T-helper 22 cell (primary cell): Measurements from ENCODE around the gene TK2.

Source experiments
- DNase-seq: peaks from one replicate; pipeline ENCODE4 v3.0.0-alpha.2; 2020; ENCODE audit warnings: low read depth

The TK2 gene

GRCh38 chr16:66544016-66544757, 5.7 kb downstream of the TK2 start:
- no peak for DNase-seq

- no peak for DNase-seq
These were observed 6.4 kb downstream of the TK2 start for GRCh38 chr16:66543541-66543940.

- no peak for DNase-seq
These were observed 7.5 kb downstream of the TK2 start for GRCh38 chr16:66542396-66542795.

- DNase-seq, result no peak
These were observed 8.2 kb downstream of the TK2 start for GRCh38 chr16:66541388-66542355.

GRCh38 chr16:66539623-66540469, 10.1 kb downstream of the TK2 start:
- DNase-seq, result no peak

- DNase-seq, result no peak
These were observed 11.0 kb downstream of the TK2 start for GRCh38 chr16:66538910-66539309.

GRCh38 chr16:66537236-66537635, 12.7 kb downstream of the TK2 start:
- DNase-seq, result no peak

- no peak for DNase-seq
These were observed 13.4 kb downstream of the TK2 start for GRCh38 chr16:66536525-66536924.

- DNase-seq, result no peak
These were observed 15.5 kb downstream of the TK2 start for GRCh38 chr16:66534376-66534799.

- no peak for DNase-seq
These were observed 20.4 kb downstream of the TK2 start for GRCh38 chr16:66529475-66529874.

- no peak for DNase-seq
These were observed 21.6 kb downstream of the TK2 start for GRCh38 chr16:66528294-66528693.

- DNase-seq, result no peak
These were observed 24.3 kb downstream of the TK2 start for GRCh38 chr16:66525396-66526180.

GRCh38 chr16:66524601-66525164, 25.2 kb downstream of the TK2 start:
- DNase-seq, result no peak

GRCh38 chr16:66523861-66524354, 26.0 kb downstream of the TK2 start:
- DNase-seq, result no peak

- DNase-seq, result no peak
These were observed 26.9 kb downstream of the TK2 start for GRCh38 chr16:66522816-66523590.

- DNase-seq, result peak; percentile 86
These were observed 27.8 kb downstream of the TK2 start for GRCh38 chr16:66521951-66522771.

GRCh38 chr16:66521252-66521713, 28.6 kb downstream of the TK2 start:
- DNase-seq, result no peak

- no peak for DNase-seq
These were observed 29.3 kb downstream of the TK2 start for GRCh38 chr16:66520406-66521170.
